Gastrocnemius medialis (tissue), 4 donors: ENCODE measurements around the gene TMEM107. TPM values are rescaled to one million over a fixed set of nuclear protein-coding genes. Genes with fewer than 3 reads are reported as not detected.

Source experiments
- ATAC-seq, 2 donors: fragments of 150-250 bp; one replicate each; pipeline ENCODE4 v1.9.1; 2016
- DNase-seq, 2 donors: peaks; one replicate each; pipeline ENCODE4 v3.0.0-alpha.2; 2019
- H3K27ac ChIP-seq, 4 donors: fragments of 200-600 bp; sonication (generic); 1 replicate in 1 of 4; 2 replicates in 3 of 4; pipeline ENCODE4 v1.5.1; 2016 to 2018; ENCODE audit warnings: mild to moderate bottlenecking in 2 of 4, moderate library complexity in 1 of 4
- H3K27me3 ChIP-seq, 3 donors: fragments of 200-600 bp; sonication (generic) in 2 of 3; 1 replicate in 1 of 3; 2 replicates in 2 of 3; pipeline versions ENCODE4 v1.5.1 to v1.6.0; 2016 to 2019; ENCODE audit warnings: mild to moderate bottlenecking in 1 of 3, moderate library complexity in 1 of 3
- H3K36me3 ChIP-seq, 2 donors: fragments of 200-600 bp; sonication (generic) in 1 of 2; one replicate each; pipeline ENCODE4 v1.5.1; 2017 to 2018
- H3K4me1 ChIP-seq, 2 donors: fragments of 200-600 bp; sonication (generic) in 1 of 2; one replicate each; pipeline ENCODE4 v1.5.1; 2016 to 2017; ENCODE audit warnings: mild to moderate bottlenecking in 2 of 2
- H3K4me3 ChIP-seq, 4 donors: fragments of 200-600 bp; sonication (generic) in 3 of 4; 1 replicate in 1 of 4; 2 replicates in 3 of 4; pipeline ENCODE4 v1.5.1; 2016 to 2019; ENCODE audit warnings: mild to moderate bottlenecking in 2 of 4
- H3K9me3 ChIP-seq, 3 donors: fragments of 200-600 bp; sonication (generic) in 2 of 3; 1 replicate in 1 of 3; 2 replicates in 2 of 3; pipeline ENCODE4 v1.5.1; 2016 to 2019
- CTCF ChIP-seq, 5 experiments: fragments of 450-650 bp in 3 of 5; fragments of 200-600 bp in 2 of 5; sonication (generic) in 2 of 5; IDR thresholded peaks in 4 of 5; conservative IDR thresholded peaks in 1 of 5; 1 replicate in 4 of 5; 2 replicates in 1 of 5; pipeline ENCODE4 v1.5.1; 2016 to 2019; ENCODE audit warnings: antibody characterized with exemption in 5 of 5, mild to moderate bottlenecking in 3 of 5, moderate library complexity in 3 of 5
- POLR2A ChIP-seq, 2 donors: fragments of 450-650 bp; IDR thresholded peaks; one replicate each; pipeline ENCODE4 v1.6.1; 2017; ENCODE audit warnings: antibody characterized with exemption in 2 of 2, mild to moderate bottlenecking in 2 of 2, moderate library complexity in 2 of 2
- in situ Hi-C, 4 donors: fragments of 200-750 bp; cut with MboI; loops; one replicate each; pipeline versions ENCODE4 v1.15.0 to v1.8.0; 2017; ENCODE audit warnings: low sequenced_read_pairs in 4 of 4
- intact Hi-C: fragments of 100-400 bp; cut with DNase I; formaldehyde crosslinking; loops from one replicate; pipeline ENCODE4 v1.15.1; 2023; ENCODE audit warnings: low total_unique reads
- total RNA-seq, 4 donors: library from RNA; depleted of rRNA; stranded (reverse); fragments of >200 nt; gene quantifications; one replicate each; pipeline versions ENCODE4 v1.1.0 to v1.2.3, GENCODE V29; 2016

TMEM107 gene
- total RNA-seq, 4 donors from 2014 or later, result 0.75 to 5.7 (median 3.1) TPM

GRCh38 chr17:8155231-8155995 lies 20.8 kb downstream of the TMEM107 start:
- TF ChIP-seq CTCF (IDR thresholded peaks at IDR 0.05 in 4 of 5, conservative IDR thresholded peaks at IDR 0.05 in 1 of 5) (no peak), POLR2A (IDR thresholded peaks at IDR 0.05) (no peak)
- intact Hi-C loops, result loop anchor here (2.0 to 10.0 kb wide), 2 partner anchors 581 to 673 kb away; partner anchors contain the start of gene CD68
- DNase-seq, result peak in 1 of 2 donors; percentile 74
- Histone ChIP-seq H3K4me3 (peak overlapping the region; percentile 96 to 97 (median 96)), H3K36me3 (peaks cover 0 to 27% of the 10 kb centered on the region in 2 donors), H3K27me3 (no peaks in the 10 kb centered on the region), H3K4me1 (peaks cover 30 to 35% of the 10 kb centered on the region in 2 donors), H3K27ac (peak overlapping the region; percentile 98 to 100 (median 100)), H3K9me3 (no peaks in the 10 kb centered on the region)
- in situ Hi-C loops, result no loop called here
- ATAC-seq, result no peak

- no peak for ATAC-seq
- Histone ChIP-seq H3K27me3 (no peaks in the 10 kb centered on the region), H3K27ac (peak overlapping the region; percentile 98 to 100 (median 100)), H3K4me3 (peak overlapping the region; percentile 96 to 97 (median 96)), H3K9me3 (no peaks in the 10 kb centered on the region), H3K36me3 (peaks cover 0 to 33% of the 10 kb centered on the region in 2 donors), H3K4me1 (peaks cover 37 to 42% of the 10 kb centered on the region in 2 donors)
- DNase-seq, result no peak
- in situ Hi-C loops (loop anchor here in 1 of 4 donors (5.0 kb wide), 1 partner anchor 312 kb away; no protein-coding TSS in a partner anchor), intact Hi-C loops (loop anchor here (2.0 to 10.0 kb wide), 5 partner anchors 312 to 912 kb away; partner anchors contain the start of genes CD68, GABARAP and SLC2A4)
- TF ChIP-seq POLR2A (IDR thresholded peaks at IDR 0.05) (peak in 1 of 2 donors; percentile 32), CTCF (IDR thresholded peaks at IDR 0.05 in 4 of 5, conservative IDR thresholded peaks at IDR 0.05 in 1 of 5) (no peak)
These were observed 21.5 kb downstream of the TMEM107 start for GRCh38 chr17:8154608-8155155.

GRCh38 chr17:8153957-8154607 lies 22.1 kb downstream of the TMEM107 start:
- intact Hi-C loops (loop anchor here (2.0 to 10.0 kb wide), 5 partner anchors 312 to 912 kb away; partner anchors contain the start of genes CD68, GABARAP and SLC2A4), in situ Hi-C loops (loop anchor here in 1 of 4 donors (5.0 kb wide), 1 partner anchor 312 kb away; no protein-coding TSS in a partner anchor)
- Histone ChIP-seq H3K36me3 (peaks cover 0 to 33% of the 10 kb centered on the region in 2 donors), H3K27me3 (no peaks in the 10 kb centered on the region), H3K4me1 (peaks cover 42 to 48% of the 10 kb centered on the region in 2 donors), H3K9me3 (no peaks in the 10 kb centered on the region), H3K4me3 (peak overlapping the region; percentile 96 to 97 (median 96)), H3K27ac (peak overlapping the region; percentile 98 to 100 (median 100))
- ATAC-seq (peak; percentile 28 to 29), DNase-seq (peak; percentile 99 to 100)
- TF ChIP-seq POLR2A (IDR thresholded peaks at IDR 0.05), result peak; percentile 70 to 95
- TF ChIP-seq CTCF (IDR thresholded peaks at IDR 0.05 in 4 of 5, conservative IDR thresholded peaks at IDR 0.05 in 1 of 5), result no peak

- no peaks in the 10 kb centered on the region for H3K27me3 ChIP-seq
- peaks cover 0 to 38% of the 10 kb centered on the region in 2 donors for H3K36me3 ChIP-seq
- peak overlapping the region; percentile 69 to 97 (median 84) for H3K4me3 ChIP-seq
- in situ Hi-C loops, result loop anchor here in 1 of 4 donors (5.0 kb wide), 1 partner anchor 311 kb away; no protein-coding TSS in a partner anchor
- TF ChIP-seq POLR2A (IDR thresholded peaks at IDR 0.05) (peak in 1 of 2 donors; percentile 47), CTCF (IDR thresholded peaks at IDR 0.05 in 4 of 5, conservative IDR thresholded peaks at IDR 0.05 in 1 of 5) (no peak)
- DNase-seq (peak; percentile 78 to 86), ATAC-seq (peak; percentile 5 to 7)
- intact Hi-C loops, result loop anchor here (5.0 to 10.0 kb wide), 4 partner anchors 311 to 911 kb away; partner anchors contain the start of genes CD68, GABARAP and SLC2A4
- H3K4me1 ChIP-seq, result peaks cover 41 to 52% of the 10 kb centered on the region in 2 donors
- peak overlapping the region; percentile 98 to 100 (median 100) for H3K27ac ChIP-seq
- no peaks in the 10 kb centered on the region for H3K9me3 ChIP-seq
These were observed 22.6 kb downstream of the TMEM107 start for GRCh38 chr17:8153525-8153956.
